ENCODE measurements around the gene TCF23.
A peak's percentile ranks its signal among the peaks of the same experiment; 100 is the strongest.
"Not testable (repeated sequence)": the region's sequence is repeated elsewhere in the genome, so short reads cannot be mapped to it uniquely, and the experiment has no call there.

The TCF23 gene

GRCh38 chr2:27117995-27118524 lies 30.7 kb upstream of the TCF23 start:
- no peaks in the 10 kb centered on the region for H3F3A ChIP-seq (ENCODE audit: low read depth)
- no peak overlapping the region for H2AFZ ChIP-seq (ENCODE audit: low read length)

GRCh38 chr2:27118525-27119329 lies 30.1 kb upstream of the TCF23 start, which contains the start of gene CGREF1:
Gene CGREF1, minus strand, starts transcription at chr2:27119128. Its CDS starts 14,762 bp downstream, at chr2:27104366.
- Histone ChIP-seq H3K9me2 (replicated peaks; ENCODE audit: low read depth, low read length) (no peaks in the 10 kb centered on the region), H3K79me2 (ENCODE audit: insufficient read depth, low read length) (no peaks in the 10 kb centered on the region), H3K4me2 (ENCODE audit: low read depth, low read length, poor library complexity, severe bottlenecking) (no peak within 1 kb of the TSS), H3K4me1 (ENCODE audit: insufficient read depth, low read length, poor library complexity, severe bottlenecking) (peaks cover under 1% of the 10 kb centered on the region), H3K9me3 (ENCODE audit: insufficient read depth, low read depth, low read length) (no peaks in the 10 kb centered on the region), H3K27me3 (ENCODE audit: insufficient read depth, low read length, poor library complexity, severe bottlenecking) (no peaks in the 10 kb centered on the region), H4K20me1 (ENCODE audit: insufficient read depth, low read length, poor library complexity, severe bottlenecking) (no peaks in the 10 kb centered on the region), H3F3A (ENCODE audit: low read depth) (no peaks in the 10 kb centered on the region), H2AFZ (ENCODE audit: low read length) (no peak within 1 kb of the TSS), H3K4me3 (ENCODE audit: low read length, poor library complexity, severe bottlenecking) (no peak within 1 kb of the TSS), H3K36me3 (ENCODE audit: insufficient read depth, low read length) (no peaks in the 10 kb centered on the region), H3K9ac (ENCODE audit: low read depth, low read length, poor library complexity, severe bottlenecking) (no peak within 1 kb of the TSS)
- TF ChIP-seq EZH2phosphoT487 (IDR thresholded peaks at IDR 0.05; ENCODE audit: borderline replicate concordance): no peak
- TF ChIP-seq, protein P1, sequence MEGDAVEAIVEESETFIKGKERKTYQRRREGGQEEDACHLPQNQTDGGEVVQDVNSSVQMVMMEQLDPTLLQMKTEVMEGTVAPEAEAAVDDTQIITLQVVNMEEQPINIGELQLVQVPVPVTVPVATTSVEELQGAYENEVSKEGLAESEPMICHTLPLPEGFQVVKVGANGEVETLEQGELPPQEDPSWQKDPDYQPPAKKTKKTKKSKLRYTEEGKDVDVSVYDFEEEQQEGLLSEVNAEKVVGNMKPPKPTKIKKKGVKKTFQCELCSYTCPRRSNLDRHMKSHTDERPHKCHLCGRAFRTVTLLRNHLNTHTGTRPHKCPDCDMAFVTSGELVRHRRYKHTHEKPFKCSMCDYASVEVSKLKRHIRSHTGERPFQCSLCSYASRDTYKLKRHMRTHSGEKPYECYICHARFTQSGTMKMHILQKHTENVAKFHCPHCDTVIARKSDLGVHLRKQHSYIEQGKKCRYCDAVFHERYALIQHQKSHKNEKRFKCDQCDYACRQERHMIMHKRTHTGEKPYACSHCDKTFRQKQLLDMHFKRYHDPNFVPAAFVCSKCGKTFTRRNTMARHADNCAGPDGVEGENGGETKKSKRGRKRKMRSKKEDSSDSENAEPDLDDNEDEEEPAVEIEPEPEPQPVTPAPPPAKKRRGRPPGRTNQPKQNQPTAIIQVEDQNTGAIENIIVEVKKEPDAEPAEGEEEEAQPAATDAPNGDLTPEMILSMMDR (conservative IDR thresholded peaks at IDR 0.05; ENCODE audit: low read length): no peak

More at GRCh38 chr2:27117995-27118524, 30.7 kb upstream of the TCF23 start:
- H3K79me2 ChIP-seq (ENCODE audit: insufficient read depth, low read length): no peaks in the 10 kb centered on the region
- no peaks in the 10 kb centered on the region for H3K27me3 ChIP-seq (ENCODE audit: insufficient read depth, low read length, poor library complexity, severe bottlenecking)
- no peak overlapping the region for H3K4me3 ChIP-seq (ENCODE audit: low read length, poor library complexity, severe bottlenecking)
- no peaks in the 10 kb centered on the region for H3K36me3 ChIP-seq (ENCODE audit: insufficient read depth, low read length)
- no peak for TF ChIP-seq EZH2phosphoT487 (IDR thresholded peaks at IDR 0.05; ENCODE audit: borderline replicate concordance)
- no peaks in the 10 kb centered on the region for H4K20me1 ChIP-seq (ENCODE audit: insufficient read depth, low read length, poor library complexity, severe bottlenecking)
- no peaks in the 10 kb centered on the region for H3K9me2 ChIP-seq (replicated peaks; ENCODE audit: low read depth, low read length)
- H3K4me2 ChIP-seq (ENCODE audit: low read depth, low read length, poor library complexity, severe bottlenecking): no peak overlapping the region
- no peaks in the 10 kb centered on the region for H3K9me3 ChIP-seq (ENCODE audit: insufficient read depth, low read depth, low read length)
- H3K4me1 ChIP-seq (ENCODE audit: insufficient read depth, low read length, poor library complexity, severe bottlenecking): no peaks in the 10 kb centered on the region
- H3K9ac ChIP-seq (ENCODE audit: low read depth, low read length, poor library complexity, severe bottlenecking): no peak overlapping the region

GRCh38 chr2:27119330-27119670 lies 29.5 kb upstream of the TCF23 start:
- not testable (repeated sequence) for H3K9me2 ChIP-seq (replicated peaks; ENCODE audit: low read depth, low read length); H3F3A ChIP-seq (ENCODE audit: low read depth); H3K9ac ChIP-seq (ENCODE audit: low read depth, low read length, poor library complexity, severe bottlenecking); H3K4me1 ChIP-seq (ENCODE audit: insufficient read depth, low read length, poor library complexity, severe bottlenecking); H3K27me3 ChIP-seq (ENCODE audit: insufficient read depth, low read length, poor library complexity, severe bottlenecking); H4K20me1 ChIP-seq (ENCODE audit: insufficient read depth, low read length, poor library complexity, severe bottlenecking); H3K36me3 ChIP-seq (ENCODE audit: insufficient read depth, low read length); H3K4me2 ChIP-seq (ENCODE audit: low read depth, low read length, poor library complexity, severe bottlenecking); H3K79me2 ChIP-seq (ENCODE audit: insufficient read depth, low read length); H3K4me3 ChIP-seq (ENCODE audit: low read length, poor library complexity, severe bottlenecking); H3K9me3 ChIP-seq (ENCODE audit: insufficient read depth, low read depth, low read length); H2AFZ ChIP-seq (ENCODE audit: low read length)

GRCh38 chr2:27121906-27122305 lies 26.9 kb upstream of the TCF23 start:
- TF ChIP-seq EZH2phosphoT487 (IDR thresholded peaks at IDR 0.05; ENCODE audit: borderline replicate concordance): no peak
- TF ChIP-seq, protein P1 (conservative IDR thresholded peaks at IDR 0.05; ENCODE audit: low read length): no peak
- peak overlapping the region; percentile 51 for H2AFZ ChIP-seq (ENCODE audit: low read length)
- peaks cover 5% of the 10 kb centered on the region for H3K4me1 ChIP-seq (ENCODE audit: insufficient read depth, low read length, poor library complexity, severe bottlenecking)
- H3K9me2 ChIP-seq (replicated peaks; ENCODE audit: low read depth, low read length): no peaks in the 10 kb centered on the region
- no peaks in the 10 kb centered on the region for H3F3A ChIP-seq (ENCODE audit: low read depth)
- no peak overlapping the region for H3K9ac ChIP-seq (ENCODE audit: low read depth, low read length, poor library complexity, severe bottlenecking)
- no peaks in the 10 kb centered on the region for H3K9me3 ChIP-seq (ENCODE audit: insufficient read depth, low read depth, low read length)
- H3K4me3 ChIP-seq (ENCODE audit: low read length, poor library complexity, severe bottlenecking): no peak overlapping the region
- H3K4me2 ChIP-seq (ENCODE audit: low read depth, low read length, poor library complexity, severe bottlenecking): no peak overlapping the region
- no peaks in the 10 kb centered on the region for H4K20me1 ChIP-seq (ENCODE audit: insufficient read depth, low read length, poor library complexity, severe bottlenecking)
- no peaks in the 10 kb centered on the region for H3K79me2 ChIP-seq (ENCODE audit: insufficient read depth, low read length)
- H3K27me3 ChIP-seq (ENCODE audit: insufficient read depth, low read length, poor library complexity, severe bottlenecking): no peaks in the 10 kb centered on the region
- no peaks in the 10 kb centered on the region for H3K36me3 ChIP-seq (ENCODE audit: insufficient read depth, low read length)

All from Loucy (cell line).